ENCODE results near the gene PDPK1.

DNA sequence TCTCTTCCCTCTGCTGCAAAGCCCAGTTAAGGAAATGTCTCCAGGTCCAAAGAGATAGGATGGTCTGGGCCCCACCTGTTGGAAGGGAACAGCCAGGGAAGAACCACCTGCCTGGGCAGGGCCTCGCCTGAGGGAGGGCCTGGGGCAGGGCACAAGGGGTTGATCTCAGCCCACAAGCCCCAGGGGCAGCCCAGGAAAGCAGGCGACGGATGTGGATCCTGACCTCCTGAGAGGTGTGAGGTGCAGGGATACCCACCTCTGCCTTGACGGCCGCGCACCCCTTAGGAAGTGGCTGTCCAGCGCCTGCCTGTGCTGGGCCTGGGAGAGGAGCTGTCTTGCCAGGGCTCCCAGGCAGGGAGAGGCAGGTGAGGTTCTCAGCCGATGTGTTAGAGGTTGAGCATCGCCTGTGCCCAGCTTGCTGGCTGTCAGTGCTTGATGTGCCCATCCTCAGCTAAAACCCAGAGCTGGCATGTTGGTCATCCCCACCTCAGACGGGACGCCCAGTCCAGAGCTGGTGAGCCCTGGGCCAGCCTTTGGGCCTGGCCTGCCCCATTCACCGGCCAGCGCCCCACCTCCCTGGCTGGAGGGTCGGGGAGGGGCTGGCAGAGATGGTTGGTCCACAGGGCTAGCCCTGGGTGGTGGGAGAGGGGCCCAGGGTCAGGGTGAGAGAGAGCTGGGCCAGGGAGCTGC is 7.0 kb upstream of the PDPK1 start:
- no peak for TF ChIP-seq EZH2phosphoT487 (IDR thresholded peaks at IDR 0.05; ENCODE audit: unreplicated experiment)
- TF ChIP-seq, protein P1, sequence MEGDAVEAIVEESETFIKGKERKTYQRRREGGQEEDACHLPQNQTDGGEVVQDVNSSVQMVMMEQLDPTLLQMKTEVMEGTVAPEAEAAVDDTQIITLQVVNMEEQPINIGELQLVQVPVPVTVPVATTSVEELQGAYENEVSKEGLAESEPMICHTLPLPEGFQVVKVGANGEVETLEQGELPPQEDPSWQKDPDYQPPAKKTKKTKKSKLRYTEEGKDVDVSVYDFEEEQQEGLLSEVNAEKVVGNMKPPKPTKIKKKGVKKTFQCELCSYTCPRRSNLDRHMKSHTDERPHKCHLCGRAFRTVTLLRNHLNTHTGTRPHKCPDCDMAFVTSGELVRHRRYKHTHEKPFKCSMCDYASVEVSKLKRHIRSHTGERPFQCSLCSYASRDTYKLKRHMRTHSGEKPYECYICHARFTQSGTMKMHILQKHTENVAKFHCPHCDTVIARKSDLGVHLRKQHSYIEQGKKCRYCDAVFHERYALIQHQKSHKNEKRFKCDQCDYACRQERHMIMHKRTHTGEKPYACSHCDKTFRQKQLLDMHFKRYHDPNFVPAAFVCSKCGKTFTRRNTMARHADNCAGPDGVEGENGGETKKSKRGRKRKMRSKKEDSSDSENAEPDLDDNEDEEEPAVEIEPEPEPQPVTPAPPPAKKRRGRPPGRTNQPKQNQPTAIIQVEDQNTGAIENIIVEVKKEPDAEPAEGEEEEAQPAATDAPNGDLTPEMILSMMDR (conservative IDR thresholded peaks at IDR 0.05; ENCODE audit: low read depth in 2 of 2), result no peak

Data from GM23338 (cell line).